Measurements from ENCODE around the gene SPRED2. TPM values are rescaled to one million over a fixed set of nuclear protein-coding genes. Genes with fewer than 3 reads are reported as not detected.

The SPRED2 gene
- total RNA-seq, 2 experiments from 2014 or later = 6.1 to 8.9 TPM

DNA sequence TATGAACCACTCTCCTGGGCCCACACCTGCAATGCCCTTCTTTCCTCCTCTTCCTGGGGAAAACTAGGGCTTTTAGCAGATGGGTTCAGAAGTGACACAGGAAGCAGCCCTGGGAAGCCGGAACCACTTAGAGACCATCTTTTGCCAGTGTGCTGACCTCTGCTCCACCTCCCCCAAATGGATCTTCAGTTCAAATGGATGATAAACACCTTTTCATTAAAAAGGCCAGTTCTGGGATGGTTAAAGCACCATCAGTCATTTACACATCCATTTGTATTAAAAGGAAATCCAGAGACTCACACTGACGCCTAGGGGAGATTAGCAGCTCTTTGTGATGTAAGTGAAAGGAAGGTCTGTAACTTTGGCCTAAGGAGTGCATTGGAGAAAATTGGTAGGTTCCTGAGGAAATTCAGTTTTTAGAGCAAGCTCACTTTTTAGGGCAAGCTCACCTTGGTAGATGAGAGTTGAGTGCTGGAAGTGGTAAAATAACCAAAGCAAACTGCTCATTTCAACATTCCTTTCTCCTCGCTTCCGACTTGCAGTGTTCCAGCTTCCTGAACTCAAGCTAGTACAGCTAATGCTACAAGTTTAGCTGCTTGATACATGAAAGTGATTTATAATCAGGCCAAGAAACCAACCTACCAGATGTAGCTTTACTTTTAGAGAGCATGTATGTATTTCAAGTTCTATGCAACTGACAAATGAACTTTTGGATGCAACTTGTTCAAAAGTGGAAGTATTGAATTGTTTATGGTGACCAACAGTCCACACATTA lies 157.1 kb downstream of the SPRED2 start:
- no peak overlapping the region for H3K27ac Mint-ChIP-seq
- H3K9me3 Mint-ChIP-seq = no peaks in the 10 kb centered on the region
- intact Hi-C loops (cut with micrococcal nuclease) = loop anchor here (5.0 kb wide), 1 partner anchor 42 kb away; no protein-coding TSS in a partner anchor
- DNase-seq = no peak
- peaks cover 14% of the 10 kb centered on the region for H3K4me1 Mint-ChIP-seq (ENCODE audit: low read depth)
- H3K4me3 Mint-ChIP-seq = no peak overlapping the region
- peaks cover 14% of the 10 kb centered on the region for H3K36me3 Mint-ChIP-seq
- ChIA-PET CTCF (interaction anchor here (1.2 to 2.8 kb wide), 5 partner anchors 10 to 162 kb away, joined by 3 to 10 read pairs (median 4); no protein-coding TSS in a partner anchor), POLR2A (no interaction called here)
- H3K27me3 Mint-ChIP-seq = no peaks in the 10 kb centered on the region

- Mint-ChIP-seq H3K4me1 (ENCODE audit: low read depth) (peaks cover 7% of the 10 kb centered on the region), H3K27me3 (no peaks in the 10 kb centered on the region), H3K9me3 (no peaks in the 10 kb centered on the region), H3K4me3 (no peak overlapping the region), H3K27ac (no peak overlapping the region), H3K36me3 (peaks cover 20% of the 10 kb centered on the region)
- intact Hi-C loops (cut with micrococcal nuclease) = no loop called here
- ChIA-PET CTCF (no interaction called here), POLR2A (no interaction called here)
- no peak for DNase-seq
These were observed 159.1 kb downstream of the SPRED2 start for GRCh38 chr2:65273344-65273743.

- intact Hi-C loops (cut with micrococcal nuclease) = no loop called here
- ChIA-PET CTCF (no interaction called here), POLR2A (no interaction called here)
- H3K4me3 Mint-ChIP-seq = no peak overlapping the region
- no peak for DNase-seq
- H3K27ac Mint-ChIP-seq = no peak overlapping the region
- peaks cover 38% of the 10 kb centered on the region for H3K36me3 Mint-ChIP-seq
- H3K9me3 Mint-ChIP-seq = no peaks in the 10 kb centered on the region
- no peaks in the 10 kb centered on the region for H3K27me3 Mint-ChIP-seq
- peaks cover 12% of the 10 kb centered on the region for H3K4me1 Mint-ChIP-seq (ENCODE audit: low read depth)
These were observed 163.4 kb downstream of the SPRED2 start for GRCh38 chr2:65268957-65269356.

DNA sequence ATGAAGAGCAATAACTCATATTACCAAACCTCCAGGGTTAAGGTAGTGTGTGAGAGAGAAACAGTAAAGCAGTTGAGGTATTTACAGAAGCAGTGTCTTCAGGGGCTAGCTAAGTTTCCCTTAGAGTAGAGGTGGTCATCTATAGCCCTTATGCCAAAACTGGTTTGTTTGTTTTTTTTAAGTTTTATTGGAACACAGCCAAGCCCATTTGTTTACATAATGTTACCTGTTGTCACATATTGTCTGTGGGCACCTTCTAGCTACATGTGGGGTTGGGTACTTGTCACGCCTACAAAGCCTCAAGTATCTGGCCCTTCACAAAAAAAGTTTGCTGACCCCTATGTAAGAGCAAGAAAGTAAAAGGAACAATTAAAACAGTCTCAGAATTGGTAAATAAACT lies 165.4 kb downstream of the SPRED2 start:
- Mint-ChIP-seq H3K4me1 (ENCODE audit: low read depth) (peaks cover 12% of the 10 kb centered on the region), H3K4me3 (no peak overlapping the region), H3K9me3 (no peaks in the 10 kb centered on the region), H3K27me3 (no peaks in the 10 kb centered on the region), H3K27ac (no peak overlapping the region), H3K36me3 (peaks cover 32% of the 10 kb centered on the region)
- CTCF ChIA-PET = interaction anchor here (1.0 to 2.7 kb wide), 4 partner anchors 11 to 286 kb away, joined by 3 to 11 read pairs (median 5); no protein-coding TSS in a partner anchor
- no peak for DNase-seq
- intact Hi-C loops (cut with micrococcal nuclease) = no loop called here
- POLR2A ChIA-PET = no interaction called here

- POLR2A ChIA-PET = no interaction called here
- Mint-ChIP-seq H3K4me3 (no peak overlapping the region), H3K4me1 (ENCODE audit: low read depth) (peaks cover 12% of the 10 kb centered on the region), H3K27ac (no peak overlapping the region), H3K36me3 (peaks cover 36% of the 10 kb centered on the region), H3K9me3 (no peaks in the 10 kb centered on the region), H3K27me3 (no peaks in the 10 kb centered on the region)
- CTCF ChIA-PET = interaction anchor here (0.6 to 2.7 kb wide), 16 partner anchors 9 to 765 kb away, joined by 3 to 11 read pairs (median 3); partner anchors contain the start of gene ACTR2
- intact Hi-C loops (cut with micrococcal nuclease) = loop anchor here (1.0 kb wide), 2 partner anchors 288 to 308 kb away; no protein-coding TSS in a partner anchor
- DNase-seq = no peak
These were observed 166.7 kb downstream of the SPRED2 start for GRCh38 chr2:65265671-65266045.

GRCh38 chr2:65264821-65265670 lies 167.4 kb downstream of the SPRED2 start:
- no peak overlapping the region for H3K27ac Mint-ChIP-seq
- peaks cover 36% of the 10 kb centered on the region for H3K36me3 Mint-ChIP-seq
- H3K9me3 Mint-ChIP-seq = no peaks in the 10 kb centered on the region
- POLR2A ChIA-PET = interaction anchor here (0.6 to 0.7 kb wide), 2 partner anchors 14 to 209 kb away, joined by 3 read pairs; partner anchors contain the start of gene CEP68
- DNase-seq = no peak
- no peaks in the 10 kb centered on the region for H3K27me3 Mint-ChIP-seq
- CTCF ChIA-PET = interaction anchor here (0.6 to 2.7 kb wide), 18 partner anchors 8 to 764 kb away, joined by 3 to 11 read pairs (median 3); partner anchors contain the start of gene ACTR2
- intact Hi-C loops (cut with micrococcal nuclease) = loop anchor here (1.0 kb wide), 2 partner anchors 288 to 308 kb away; no protein-coding TSS in a partner anchor
- no peak overlapping the region for H3K4me3 Mint-ChIP-seq
- H3K4me1 Mint-ChIP-seq (ENCODE audit: low read depth) = peaks cover 12% of the 10 kb centered on the region

DNA sequence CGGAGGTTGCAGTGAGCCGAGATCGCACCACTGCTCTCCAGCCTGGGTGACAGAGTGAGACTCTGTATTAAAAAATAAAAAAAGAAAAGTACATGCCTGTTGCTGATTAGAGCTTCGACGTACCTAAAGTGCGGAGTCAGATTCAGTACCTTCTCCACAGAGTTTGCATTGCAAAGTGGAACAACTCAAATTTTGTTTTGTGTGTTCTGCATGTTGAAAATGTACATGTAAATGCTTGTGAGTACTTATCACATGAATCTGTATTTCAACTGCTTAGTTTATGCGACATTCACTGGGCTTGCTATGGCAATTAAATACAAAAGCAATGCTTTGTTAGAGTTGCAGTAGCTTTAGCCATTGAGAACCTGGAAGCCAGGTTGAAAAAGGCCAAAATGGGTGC lies 168.4 kb downstream of the SPRED2 start:
- Mint-ChIP-seq H3K4me3 (no peak overlapping the region), H3K27ac (no peak overlapping the region), H3K4me1 (ENCODE audit: low read depth) (peaks cover 12% of the 10 kb centered on the region), H3K27me3 (no peaks in the 10 kb centered on the region), H3K9me3 (no peaks in the 10 kb centered on the region), H3K36me3 (peaks cover 36% of the 10 kb centered on the region)
- no peak for DNase-seq
- CTCF ChIA-PET = interaction anchor here (0.7 to 1.6 kb wide), 5 partner anchors 9 to 310 kb away, joined by 3 to 5 read pairs (median 3); no protein-coding TSS in a partner anchor
- intact Hi-C loops (cut with micrococcal nuclease) = no loop called here
- POLR2A ChIA-PET = interaction anchor here (0.6 to 0.7 kb wide), 2 partner anchors 12 to 208 kb away, joined by 3 read pairs; partner anchors contain the start of gene CEP68

GRCh38 chr2:65263262-65263661 lies 169.1 kb downstream of the SPRED2 start:
- H3K4me1 Mint-ChIP-seq (ENCODE audit: low read depth) = peaks cover 12% of the 10 kb centered on the region
- ChIA-PET POLR2A (no interaction called here), CTCF (interaction anchor here (0.7 to 1.6 kb wide), 5 partner anchors 8 to 311 kb away, joined by 3 to 5 read pairs (median 3); no protein-coding TSS in a partner anchor)
- DNase-seq = no peak
- H3K36me3 Mint-ChIP-seq = peaks cover 30% of the 10 kb centered on the region
- intact Hi-C loops (cut with micrococcal nuclease) = no loop called here
- no peak overlapping the region for H3K27ac Mint-ChIP-seq
- H3K4me3 Mint-ChIP-seq = no peak overlapping the region
- H3K9me3 Mint-ChIP-seq = no peaks in the 10 kb centered on the region
- H3K27me3 Mint-ChIP-seq = no peaks in the 10 kb centered on the region

DNA sequence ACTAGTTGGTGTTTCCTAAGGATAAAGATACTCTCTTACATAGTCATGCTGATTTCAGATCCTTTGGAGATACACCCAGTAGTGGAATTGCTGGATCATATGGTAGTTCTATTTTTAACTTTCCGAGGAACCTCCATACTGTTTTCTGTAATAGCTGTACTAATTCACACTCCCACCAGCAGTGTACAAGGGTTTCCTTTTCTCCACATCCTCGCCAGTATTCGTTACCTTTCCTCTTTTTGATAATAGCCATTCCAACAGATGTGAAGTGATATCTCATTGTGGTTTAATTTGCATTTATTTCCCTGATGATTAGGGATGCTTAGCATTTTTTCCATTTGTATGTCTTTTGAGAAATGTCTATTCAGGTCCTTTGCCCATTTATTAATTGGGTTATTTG lies 170.7 kb downstream of the SPRED2 start:
- no peaks in the 10 kb centered on the region for H3K9me3 Mint-ChIP-seq
- H3K27ac Mint-ChIP-seq = no peak overlapping the region
- H3K36me3 Mint-ChIP-seq = peaks cover 34% of the 10 kb centered on the region
- intact Hi-C loops (cut with micrococcal nuclease) = no loop called here
- peaks cover 18% of the 10 kb centered on the region for H3K4me1 Mint-ChIP-seq (ENCODE audit: low read depth)
- POLR2A ChIA-PET = no interaction called here
- no peak overlapping the region for H3K4me3 Mint-ChIP-seq
- H3K27me3 Mint-ChIP-seq = no peaks in the 10 kb centered on the region
- DNase-seq = no peak
- CTCF ChIA-PET = interaction anchor here (0.7 kb wide), 1 partner anchor 16 kb away, joined by 3 read pairs; no protein-coding TSS in a partner anchor

Other genes starting within 250 kb of the SPRED2 start
- gene ACTR2, start 204.8 kb downstream of the SPRED2 start, total RNA-seq = 100 to 1,000 TPM; 401 to 406 TPM